Measurements from ENCODE around the gene CNTNAP2.
"Not testable (repeated sequence)": the region's sequence is repeated elsewhere in the genome, so short reads cannot be mapped to it uniquely, and the experiment has no call there.

The CNTNAP2 gene

DNA sequence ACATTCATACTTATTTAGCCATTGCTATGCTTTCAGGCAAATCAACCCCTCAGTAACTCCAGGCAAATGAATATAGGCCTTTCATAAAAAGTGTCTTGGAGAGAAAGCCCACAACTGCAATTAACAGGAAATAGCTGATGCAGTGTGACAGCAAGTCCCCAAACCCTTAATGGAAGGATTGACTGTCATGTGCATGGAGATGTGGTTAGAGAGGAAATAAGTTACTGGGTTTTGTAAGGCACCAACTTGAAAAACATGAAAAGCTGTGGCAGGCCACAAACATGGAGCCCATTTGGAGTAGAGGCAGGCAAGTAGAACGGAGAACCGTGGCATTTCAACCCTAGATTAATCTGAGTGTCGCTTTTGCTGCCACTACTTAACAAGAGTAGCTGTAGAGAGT, 1924.6 kb downstream of the CNTNAP2 start:
- Mint-ChIP-seq H3K36me3 (ENCODE audit: low read depth) (no peaks in the 10 kb centered on the region), H3K4me3 (no peak overlapping the region), H3K27me3 (ENCODE audit: low read depth) (no peaks in the 10 kb centered on the region), H3K27ac (no peak overlapping the region), H3K9me3 (no peaks in the 10 kb centered on the region), H3K4me1 (ENCODE audit: low read depth) (no peaks in the 10 kb centered on the region)
- no peak for DNase-seq (ENCODE audit: low spot score)

DNA sequence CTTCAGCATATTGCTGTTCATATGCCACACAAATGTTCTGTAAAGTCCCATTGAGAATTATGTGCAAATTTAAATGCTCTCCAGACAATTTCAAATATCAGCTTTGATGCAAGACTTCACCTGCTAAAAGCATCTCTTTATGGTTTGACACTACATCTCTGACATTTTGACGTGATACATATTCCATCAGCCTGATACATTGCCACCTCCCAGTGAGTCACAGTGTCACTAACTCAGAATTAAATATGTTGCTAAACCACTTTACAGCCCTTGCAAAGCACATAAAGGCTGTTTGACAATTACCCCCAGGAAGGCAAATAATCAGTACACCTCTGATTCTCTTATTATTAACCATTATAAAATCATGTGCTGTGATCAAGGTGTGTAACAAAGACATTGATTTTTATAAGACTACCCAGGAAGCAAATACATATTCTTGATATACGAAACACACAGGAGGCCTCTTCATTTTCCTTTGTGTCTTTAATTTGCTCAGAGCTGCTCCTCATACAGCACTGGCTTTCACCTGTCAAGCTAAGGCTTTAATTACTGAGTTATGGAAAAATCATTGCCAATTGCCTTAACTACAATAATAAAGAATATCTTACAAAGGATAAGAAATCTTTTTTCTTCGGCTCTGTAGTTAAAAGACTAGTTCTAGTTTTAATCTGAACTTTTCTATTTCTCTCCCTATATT, 1926.5 kb downstream of the CNTNAP2 start:
- no peaks in the 10 kb centered on the region for H3K27me3 Mint-ChIP-seq (ENCODE audit: low read depth)
- H3K36me3 Mint-ChIP-seq (ENCODE audit: low read depth), result no peaks in the 10 kb centered on the region
- no peak overlapping the region for H3K27ac Mint-ChIP-seq
- H3K4me1 Mint-ChIP-seq (ENCODE audit: low read depth), result no peaks in the 10 kb centered on the region
- H3K4me3 Mint-ChIP-seq, result no peak overlapping the region
- H3K9me3 Mint-ChIP-seq, result no peaks in the 10 kb centered on the region
- no peak for DNase-seq (ENCODE audit: low spot score)

DNA sequence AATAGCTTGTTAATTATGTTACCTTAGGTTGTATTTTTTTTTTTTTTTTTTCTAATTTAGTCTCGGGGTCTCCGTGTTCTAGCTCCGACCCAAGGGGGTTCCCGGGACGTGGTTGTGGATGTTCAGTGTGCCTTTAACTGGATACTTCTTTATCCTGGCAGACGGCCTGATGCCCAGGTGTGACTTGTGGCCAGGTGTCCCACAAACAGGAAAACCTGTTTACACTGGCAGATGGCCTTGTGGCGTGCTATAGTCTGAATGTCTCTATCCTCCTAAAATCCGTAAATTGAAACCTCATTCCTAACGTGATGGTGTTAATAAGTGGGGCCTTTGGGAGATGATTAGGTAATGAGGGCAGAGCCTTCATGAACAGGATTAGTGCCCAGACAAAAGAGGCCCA, 1927.6 kb downstream of the CNTNAP2 start:
- Mint-ChIP-seq H3K4me1 (ENCODE audit: low read depth) (no peaks in the 10 kb centered on the region), H3K27me3 (ENCODE audit: low read depth) (no peaks in the 10 kb centered on the region), H3K36me3 (ENCODE audit: low read depth) (no peaks in the 10 kb centered on the region), H3K9me3 (no peaks in the 10 kb centered on the region), H3K4me3 (no peak overlapping the region), H3K27ac (no peak overlapping the region)
- DNase-seq (ENCODE audit: low spot score), result no peak

GRCh38 chr7:148045521-148045920, 1928.9 kb downstream of the CNTNAP2 start:
- Mint-ChIP-seq H3K4me3 (no peak overlapping the region), H3K4me1 (ENCODE audit: low read depth) (no peaks in the 10 kb centered on the region), H3K9me3 (no peaks in the 10 kb centered on the region), H3K27me3 (ENCODE audit: low read depth) (no peaks in the 10 kb centered on the region), H3K27ac (no peak overlapping the region), H3K36me3 (ENCODE audit: low read depth) (no peaks in the 10 kb centered on the region)
- DNase-seq (ENCODE audit: low spot score), result no peak

GRCh38 chr7:148049068-148049467, 1932.5 kb downstream of the CNTNAP2 start:
- no peaks in the 10 kb centered on the region for H3K27me3 Mint-ChIP-seq (ENCODE audit: low read depth)
- H3K4me3 Mint-ChIP-seq, result no peak overlapping the region
- no peaks in the 10 kb centered on the region for H3K9me3 Mint-ChIP-seq
- DNase-seq (ENCODE audit: low spot score), result no peak
- H3K4me1 Mint-ChIP-seq (ENCODE audit: low read depth), result no peaks in the 10 kb centered on the region
- no peaks in the 10 kb centered on the region for H3K36me3 Mint-ChIP-seq (ENCODE audit: low read depth)
- no peak overlapping the region for H3K27ac Mint-ChIP-seq

- Mint-ChIP-seq H3K4me1 (ENCODE audit: low read depth) (no peaks in the 10 kb centered on the region), H3K4me3 (no peak overlapping the region), H3K27ac (no peak overlapping the region), H3K9me3 (no peaks in the 10 kb centered on the region), H3K27me3 (ENCODE audit: low read depth) (no peaks in the 10 kb centered on the region), H3K36me3 (ENCODE audit: low read depth) (no peaks in the 10 kb centered on the region)
- DNase-seq (ENCODE audit: low spot score), result no peak
Observed at GRCh38 chr7:148050492-148051158, 1934.0 kb downstream of the CNTNAP2 start.

GRCh38 chr7:148056406-148056805, 1939.8 kb downstream of the CNTNAP2 start:
- Mint-ChIP-seq H3K36me3 (ENCODE audit: low read depth) (no peaks in the 10 kb centered on the region), H3K27ac (no peak overlapping the region), H3K4me3 (no peak overlapping the region), H3K4me1 (ENCODE audit: low read depth) (no peaks in the 10 kb centered on the region), H3K27me3 (ENCODE audit: low read depth) (no peaks in the 10 kb centered on the region), H3K9me3 (no peaks in the 10 kb centered on the region)
- DNase-seq (ENCODE audit: low spot score), result no peak

DNA sequence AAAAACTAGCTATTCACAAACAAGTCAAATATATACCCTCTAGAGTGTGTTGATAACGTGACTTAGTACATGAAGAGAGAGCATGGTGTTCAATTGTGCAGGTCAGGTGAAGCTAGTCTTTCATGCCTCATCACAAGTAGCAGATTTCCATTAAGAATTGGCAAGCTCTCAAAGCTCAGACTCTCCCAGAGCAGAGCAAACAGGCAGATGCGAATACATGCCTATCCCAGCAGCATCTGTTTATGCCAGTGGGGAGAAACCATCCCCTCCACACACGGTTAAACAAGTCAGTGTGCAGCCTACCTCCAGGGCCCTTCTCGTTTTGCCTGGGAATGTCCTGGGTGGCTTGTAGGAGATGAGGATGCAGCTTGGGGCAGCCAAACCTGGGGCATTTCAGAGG, 1941.5 kb downstream of the CNTNAP2 start:
- H3K4me3 Mint-ChIP-seq, result no peak overlapping the region
- no peaks in the 10 kb centered on the region for H3K36me3 Mint-ChIP-seq (ENCODE audit: low read depth)
- DNase-seq (ENCODE audit: low spot score), result no peak
- H3K4me1 Mint-ChIP-seq (ENCODE audit: low read depth), result no peaks in the 10 kb centered on the region
- no peaks in the 10 kb centered on the region for H3K9me3 Mint-ChIP-seq
- H3K27ac Mint-ChIP-seq, result no peak overlapping the region
- no peaks in the 10 kb centered on the region for H3K27me3 Mint-ChIP-seq (ENCODE audit: low read depth)

DNA sequence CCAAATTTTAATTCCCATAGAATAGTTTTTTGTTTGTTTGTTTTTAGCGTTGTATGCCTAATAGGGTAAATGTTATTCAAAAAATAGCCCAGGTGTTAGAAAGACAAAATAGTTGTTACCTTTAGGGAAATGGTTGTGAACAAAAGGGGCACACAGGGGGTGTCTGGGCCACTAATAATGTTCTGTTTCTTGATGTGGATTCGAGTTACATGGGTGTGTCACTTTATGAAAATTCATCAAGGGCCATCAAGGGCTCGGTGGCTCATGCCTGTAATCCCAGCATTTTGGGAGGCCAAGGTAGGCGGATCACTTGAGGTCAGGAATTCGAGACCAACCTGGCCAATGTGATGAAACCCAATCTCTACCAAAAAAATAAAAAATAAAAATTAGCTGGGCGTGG, 1942.2 kb downstream of the CNTNAP2 start:
- Mint-ChIP-seq H3K4me1 (ENCODE audit: low read depth) (no peaks in the 10 kb centered on the region), H3K9me3 (no peaks in the 10 kb centered on the region), H3K27me3 (ENCODE audit: low read depth) (no peaks in the 10 kb centered on the region), H3K4me3 (no peak overlapping the region), H3K27ac (no peak overlapping the region), H3K36me3 (ENCODE audit: low read depth) (no peaks in the 10 kb centered on the region)
- no peak for DNase-seq (ENCODE audit: low spot score)

DNA sequence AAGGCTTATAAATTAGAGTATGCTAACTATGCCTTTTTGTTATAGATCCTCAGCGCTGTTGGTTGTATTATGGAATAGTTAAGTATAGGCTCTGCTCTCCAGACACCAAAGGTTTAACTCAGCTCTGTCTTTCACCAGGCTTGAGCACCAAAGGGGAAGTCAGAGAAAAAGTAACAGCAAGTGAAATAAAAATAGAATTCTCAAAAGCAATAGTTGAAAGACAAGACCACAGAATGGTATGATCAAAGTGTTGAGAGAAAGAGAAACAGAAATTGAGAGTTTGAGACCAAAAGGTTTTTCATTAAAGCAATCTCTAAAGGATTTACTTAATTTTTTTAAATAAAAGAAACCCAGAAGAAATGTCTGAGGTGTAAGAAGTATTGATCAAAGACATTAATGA, 1944.1 kb downstream of the CNTNAP2 start:
- Mint-ChIP-seq H3K27me3 (ENCODE audit: low read depth) (no peaks in the 10 kb centered on the region), H3K4me3 (no peak overlapping the region), H3K9me3 (no peaks in the 10 kb centered on the region), H3K27ac (no peak overlapping the region), H3K36me3 (ENCODE audit: low read depth) (no peaks in the 10 kb centered on the region), H3K4me1 (ENCODE audit: low read depth) (no peaks in the 10 kb centered on the region)
- no peak for DNase-seq (ENCODE audit: low spot score)

DNA sequence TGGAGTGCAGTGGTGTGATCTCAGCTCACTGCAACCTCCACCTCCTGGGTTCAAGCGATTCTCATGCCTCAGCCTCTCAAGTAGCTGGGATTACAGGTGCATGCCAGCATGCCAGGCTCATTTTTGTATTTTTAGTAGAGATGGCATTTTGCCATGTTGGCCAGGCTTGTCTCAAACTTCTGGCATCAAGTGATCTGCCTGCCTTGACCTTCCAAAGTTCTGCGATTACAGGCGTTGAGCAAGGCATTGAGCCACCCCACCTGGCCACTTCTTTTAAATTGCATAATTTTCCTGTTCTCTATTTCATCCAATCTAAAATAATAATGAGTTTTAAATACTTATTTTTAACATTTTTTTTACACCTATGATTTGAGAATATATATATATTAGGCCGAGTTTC, 1961.5 kb downstream of the CNTNAP2 start:
- H3K9me3 Mint-ChIP-seq; DNase-seq (ENCODE audit: low spot score); H3K4me1 Mint-ChIP-seq (ENCODE audit: low read depth); H3K36me3 Mint-ChIP-seq (ENCODE audit: low read depth); H3K4me3 Mint-ChIP-seq; H3K27ac Mint-ChIP-seq; H3K27me3 Mint-ChIP-seq (ENCODE audit: low read depth): not testable (repeated sequence)

DNA sequence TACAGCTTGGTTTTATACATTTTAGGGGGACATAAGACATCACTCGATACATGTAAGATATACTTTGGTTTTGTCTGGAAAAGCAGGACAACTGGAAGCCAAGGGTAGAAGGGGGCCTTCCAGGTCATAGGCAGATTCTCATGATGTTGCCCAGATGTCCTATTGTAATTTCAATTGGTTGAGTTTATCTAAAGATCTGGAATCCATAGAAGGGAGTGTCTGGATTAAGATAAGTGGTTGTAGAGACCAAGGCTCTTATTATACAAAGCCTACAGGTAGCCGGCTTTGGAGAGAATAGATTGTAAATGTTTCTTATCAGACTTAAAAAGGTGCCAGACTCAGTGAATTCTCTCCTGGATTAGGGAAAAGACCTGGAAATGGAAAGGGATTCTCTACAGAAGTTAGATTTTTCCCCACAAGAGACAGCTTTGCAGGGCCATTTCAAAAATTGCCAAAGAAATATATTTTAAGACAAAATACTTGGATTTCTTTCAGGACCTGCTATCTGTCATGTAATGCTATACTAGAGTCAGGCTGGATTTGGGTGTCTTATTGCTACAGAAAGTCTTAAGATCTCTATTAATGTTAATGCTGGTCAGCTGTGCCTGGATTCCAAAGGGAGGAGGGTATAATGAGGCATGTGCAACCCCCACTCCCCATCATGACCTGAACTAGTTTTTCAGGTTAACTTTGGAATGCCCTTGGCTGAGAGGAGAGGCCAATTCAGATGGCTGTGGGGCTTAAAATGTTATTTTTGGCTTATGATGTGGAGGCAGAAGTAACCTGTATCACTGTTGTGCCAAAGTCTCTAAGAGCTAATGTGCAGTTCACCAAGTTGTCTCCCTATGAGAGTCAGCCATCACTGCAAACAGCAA, 1962.8 kb downstream of the CNTNAP2 start:
- Mint-ChIP-seq H3K27ac (no peak overlapping the region), H3K9me3 (no peaks in the 10 kb centered on the region), H3K27me3 (ENCODE audit: low read depth) (peaks cover 2% of the 10 kb centered on the region), H3K4me3 (no peak overlapping the region), H3K36me3 (ENCODE audit: low read depth) (no peaks in the 10 kb centered on the region), H3K4me1 (ENCODE audit: low read depth) (no peaks in the 10 kb centered on the region)
- no peak for DNase-seq (ENCODE audit: low spot score)

DNA sequence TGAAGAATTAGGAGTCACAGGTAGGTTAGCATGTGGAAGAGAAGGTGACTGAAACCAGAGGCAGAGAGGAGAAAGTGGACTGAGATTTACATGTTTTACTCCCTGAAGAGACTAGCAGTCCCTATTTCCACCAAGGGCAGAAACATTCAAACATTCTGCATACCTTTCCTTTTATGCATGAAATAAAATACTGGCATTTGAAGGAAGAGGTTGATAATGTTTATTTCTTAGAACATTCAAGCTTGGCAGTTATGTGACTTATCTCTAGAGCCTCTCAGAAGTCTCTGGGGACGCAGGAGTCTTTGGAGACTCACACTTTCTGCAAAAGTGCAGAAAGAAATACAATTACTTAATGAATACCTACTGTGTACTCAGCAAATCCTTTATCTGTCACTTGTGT, 1966.8 kb downstream of the CNTNAP2 start:
- Mint-ChIP-seq H3K4me1 (ENCODE audit: low read depth) (no peaks in the 10 kb centered on the region), H3K27me3 (ENCODE audit: low read depth) (peaks cover 2% of the 10 kb centered on the region), H3K27ac (no peak overlapping the region), H3K9me3 (no peaks in the 10 kb centered on the region), H3K4me3 (no peak overlapping the region), H3K36me3 (ENCODE audit: low read depth) (no peaks in the 10 kb centered on the region)
- DNase-seq (ENCODE audit: low spot score), result no peak

GRCh38 chr7:148084138-148084537, 1967.5 kb downstream of the CNTNAP2 start:
- Mint-ChIP-seq H3K27me3 (ENCODE audit: low read depth) (peaks cover 2% of the 10 kb centered on the region), H3K36me3 (ENCODE audit: low read depth) (no peaks in the 10 kb centered on the region), H3K9me3 (no peaks in the 10 kb centered on the region), H3K27ac (no peak overlapping the region), H3K4me3 (no peak overlapping the region), H3K4me1 (ENCODE audit: low read depth) (no peaks in the 10 kb centered on the region)
- DNase-seq (ENCODE audit: low spot score), result no peak
